GM19240 (cell line): ENCODE data around the gene CHST11.
A peak's percentile ranks its signal among the peaks of the same experiment; 100 is the strongest.

ENCODE experiments used
- DNase-seq: peaks from one replicate; pipeline ENCODE4 v3.0.0; 2011; ENCODE audit warnings: low spot score; ENCODE audit not compliant: insufficient read length

CHST11 gene

DNA sequence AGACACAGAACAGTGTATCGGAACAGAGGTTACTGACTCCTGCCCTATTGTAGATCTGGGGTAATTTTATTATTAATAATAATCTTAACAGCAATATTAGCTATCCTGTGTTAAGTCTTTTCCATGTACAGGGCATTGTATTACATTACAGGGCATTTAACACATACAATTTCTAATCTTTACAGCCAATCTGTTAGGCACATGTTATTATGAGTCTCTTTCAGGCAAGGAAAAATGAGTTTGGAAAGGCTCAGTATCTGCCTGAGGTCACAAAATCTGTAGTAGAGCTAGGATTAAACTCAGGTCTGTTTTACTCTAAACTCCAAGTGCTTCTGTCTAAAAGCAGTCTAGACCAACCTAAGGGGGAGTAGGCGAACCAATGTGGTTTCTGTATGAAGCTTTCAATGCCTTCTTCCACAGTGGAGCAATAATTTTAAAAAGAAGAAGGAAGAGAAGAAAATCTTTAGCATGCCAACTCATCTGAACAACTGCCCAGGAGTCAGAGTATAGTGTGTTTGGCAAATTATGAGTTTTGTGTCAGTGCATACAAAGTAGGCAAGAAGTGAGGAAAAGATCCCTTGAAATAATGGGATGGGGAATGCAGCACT, 192.6 kb downstream of the CHST11 start:
- no peak for DNase-seq

DNA sequence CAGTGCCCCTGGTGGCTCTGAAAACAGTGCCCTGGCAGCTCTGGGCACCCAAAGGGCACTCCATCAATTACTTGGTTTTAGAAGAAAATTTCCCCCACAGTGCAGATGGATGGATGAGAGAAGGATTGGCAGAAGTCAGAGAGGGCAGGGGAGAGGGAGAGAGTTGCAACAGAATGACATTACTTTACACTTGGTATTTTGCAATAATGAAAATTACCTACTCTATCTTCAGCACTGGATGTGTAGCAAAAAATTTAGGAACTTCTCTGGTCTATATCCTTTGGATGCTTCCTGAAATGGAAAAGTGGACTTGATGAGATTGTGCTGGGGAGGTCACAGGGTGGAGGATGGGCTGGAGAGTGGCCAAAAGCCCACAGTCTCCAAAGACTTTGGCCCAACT, 193.2 kb downstream of the CHST11 start:
- DNase-seq, result no peak

GRCh38 chr12:104650541-104650940, 193.8 kb downstream of the CHST11 start:
- DNase-seq, result no peak

GRCh38 chr12:104651811-104652210, 195.1 kb downstream of the CHST11 start:
- DNase-seq, result no peak

- no peak for DNase-seq
Measured at GRCh38 chr12:104652358-104652757, 195.6 kb downstream of the CHST11 start.

- DNase-seq, result no peak
Measured at GRCh38 chr12:104652910-104653309, 196.2 kb downstream of the CHST11 start.

- DNase-seq, result no peak
Measured at GRCh38 chr12:104653730-104654664, 197.2 kb downstream of the CHST11 start.

- no peak for DNase-seq
Measured at GRCh38 chr12:104654665-104655609, 198.2 kb downstream of the CHST11 start.

GRCh38 chr12:104656383-104656782, 199.6 kb downstream of the CHST11 start:
- DNase-seq, result no peak

DNA sequence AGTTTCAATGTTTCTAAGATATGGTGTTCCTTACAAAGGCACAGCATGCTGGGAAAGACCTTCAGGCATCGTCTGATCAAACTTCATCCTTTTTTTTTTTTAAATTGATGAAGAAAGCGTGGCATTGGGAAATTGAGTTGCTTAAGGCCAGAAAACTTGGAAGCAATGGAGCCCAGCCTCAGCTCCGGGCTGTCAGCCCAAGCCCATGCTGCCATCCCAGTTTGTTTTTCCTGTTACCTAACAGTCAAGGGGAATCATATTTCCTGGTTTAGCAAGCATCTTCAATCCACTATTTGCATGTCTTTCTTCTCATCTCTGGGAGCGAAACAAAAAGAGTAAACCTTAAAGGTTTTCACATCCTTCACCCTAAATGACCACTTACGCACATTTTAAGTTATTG, 200.2 kb downstream of the CHST11 start:
- no peak for DNase-seq

- DNase-seq, result no peak
Measured at GRCh38 chr12:104657726-104658484, 201.2 kb downstream of the CHST11 start.

- no peak for DNase-seq
Measured at GRCh38 chr12:104659058-104659457, 202.3 kb downstream of the CHST11 start.

- DNase-seq, result no peak
Measured at GRCh38 chr12:104662203-104662602, 205.5 kb downstream of the CHST11 start.

DNA sequence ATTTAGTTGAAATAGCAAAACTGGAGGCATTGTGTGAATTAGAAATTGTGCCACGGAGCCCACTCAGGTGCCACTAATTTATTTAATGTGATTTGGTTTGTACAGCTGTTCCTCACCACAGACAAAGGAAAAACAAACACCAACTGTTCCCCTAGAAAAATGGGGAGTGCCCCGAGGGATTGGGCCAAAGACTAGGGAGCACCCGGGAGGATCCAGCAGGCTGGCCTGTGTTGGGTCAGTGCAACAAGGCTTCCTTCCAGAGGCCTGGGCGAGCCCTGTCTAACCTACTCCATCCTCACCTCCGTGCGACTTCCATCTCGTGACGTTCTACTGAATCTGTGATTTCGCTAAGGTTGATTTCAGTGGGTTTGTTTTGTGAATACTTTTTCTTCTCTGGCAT, 206.2 kb downstream of the CHST11 start:
- DNase-seq, result no peak

DNA sequence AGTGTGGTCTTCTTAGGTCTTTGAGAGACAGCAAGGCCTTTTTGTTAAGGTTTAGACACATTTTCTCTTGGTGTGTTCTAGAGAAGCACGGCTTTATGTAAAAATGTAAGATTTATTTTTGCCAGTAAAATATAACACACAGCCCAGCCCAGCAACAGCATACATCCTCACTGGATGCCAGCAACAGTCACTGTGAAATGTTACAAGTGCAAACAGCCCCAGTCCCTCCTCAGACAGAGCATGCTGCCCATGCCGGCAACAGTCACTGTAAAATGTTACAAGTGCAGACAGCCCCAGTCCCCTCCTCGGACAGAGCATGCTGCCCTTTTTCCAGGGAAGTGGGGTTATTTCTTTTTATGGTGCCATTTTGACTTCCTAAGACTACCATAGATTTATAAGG, 207.6 kb downstream of the CHST11 start:
- no peak for DNase-seq

DNA sequence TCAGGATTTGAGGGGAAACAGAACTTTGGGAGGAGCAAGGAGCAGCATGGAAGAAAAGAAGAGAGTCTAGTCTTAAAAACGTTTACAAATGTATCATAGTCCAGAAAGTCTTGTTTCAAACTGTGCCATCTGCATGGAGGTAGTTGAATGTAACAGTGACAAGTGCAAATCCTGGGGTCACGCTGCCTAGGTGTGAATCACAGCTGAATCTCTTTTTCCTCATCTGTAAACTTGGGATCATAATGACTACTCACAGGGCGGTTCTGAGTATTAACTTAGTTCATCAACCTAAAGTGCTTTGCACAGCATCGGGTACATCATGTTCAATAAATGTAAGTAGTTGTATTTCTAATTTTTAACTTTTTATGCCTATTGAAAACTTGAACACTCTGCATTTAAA, 208.5 kb downstream of the CHST11 start:
- no peak for DNase-seq

DNA sequence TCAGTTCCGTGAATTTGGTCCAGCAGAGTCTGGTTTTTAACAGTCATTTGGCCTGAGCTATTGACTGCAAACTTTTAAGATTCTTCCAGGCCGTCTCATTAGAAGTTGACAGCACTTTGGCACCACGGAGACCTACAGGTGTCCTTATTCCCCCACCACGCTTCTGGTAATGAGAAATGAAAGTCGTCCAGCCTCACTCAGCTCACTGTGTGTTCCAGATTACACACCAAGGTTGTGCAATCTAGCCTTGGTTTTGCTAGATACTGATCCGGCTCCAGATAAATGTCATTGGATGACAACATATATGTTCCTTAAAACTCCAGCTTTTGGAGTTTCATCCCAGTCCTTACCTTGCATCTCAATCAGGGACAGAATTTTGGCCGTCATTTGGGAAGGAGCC, 210.4 kb downstream of the CHST11 start:
- no peak for DNase-seq

DNA sequence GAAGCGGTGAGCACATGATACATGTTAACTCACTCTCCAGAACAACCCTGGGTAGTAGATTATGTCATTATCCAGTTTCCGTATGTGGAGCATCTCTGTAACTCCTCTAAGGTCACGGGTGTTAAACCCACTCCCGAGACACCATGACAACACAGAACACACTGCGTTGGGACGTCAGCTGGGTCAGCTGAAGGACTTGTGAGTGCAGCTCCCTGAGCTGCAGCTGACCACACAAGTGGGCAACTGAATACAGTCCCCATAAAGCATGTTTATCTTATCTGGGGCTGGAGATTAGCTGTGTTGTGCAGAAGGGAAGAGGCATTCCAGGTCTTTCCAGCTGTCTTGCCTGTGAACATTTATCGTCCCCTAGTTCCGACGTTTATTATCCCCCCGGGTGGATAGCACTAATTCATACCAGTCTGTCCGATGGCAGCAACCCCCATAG, 211.5 kb downstream of the CHST11 start:
- no peak for DNase-seq

DNA sequence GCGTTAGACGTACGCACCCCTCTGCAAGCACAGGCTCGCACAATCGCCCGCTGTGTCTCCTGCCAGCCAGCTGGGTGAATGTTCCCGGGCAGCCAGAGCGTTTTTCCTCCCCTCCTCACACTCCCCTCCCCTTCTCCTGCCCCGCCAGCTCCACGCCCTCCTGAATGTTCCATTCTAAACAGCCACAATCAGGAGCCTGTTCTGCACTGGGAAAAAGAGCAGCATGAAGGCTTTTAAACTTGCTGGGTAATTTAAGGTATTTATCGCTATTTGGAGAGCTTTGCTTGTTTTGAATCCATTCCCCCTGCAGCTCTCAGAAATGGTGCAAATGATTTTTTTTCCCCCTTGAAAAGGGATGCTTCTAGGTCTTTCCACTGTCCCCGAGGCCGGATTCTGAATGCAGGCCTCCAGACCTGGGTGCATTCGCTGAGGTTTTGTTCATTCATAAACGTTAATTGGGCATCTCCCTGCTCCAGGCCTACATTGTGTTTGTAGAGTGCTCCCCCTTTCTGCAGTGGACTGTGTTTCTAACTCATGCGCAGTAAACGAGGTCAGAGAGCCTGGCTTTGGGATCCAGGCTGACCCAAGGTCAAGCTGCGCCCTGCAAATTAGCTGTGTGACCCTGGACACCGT, 212.5 kb downstream of the CHST11 start:
- DNase-seq, result no peak

- peak; percentile 25 for DNase-seq
Measured at GRCh38 chr12:104669851-104670337, 213.1 kb downstream of the CHST11 start.
